HepG2 (cell line): ENCODE results near the gene GFER. TPM values are rescaled to one million over a fixed set of nuclear protein-coding genes. Genes with fewer than 3 reads are reported as not detected.

ENCODE experiments used
- CEBPG ChIP-seq: IDR thresholded peaks from 2 replicates; pipeline ENCODE4 v1.6.1; 2016
- IKZF1 ChIP-seq: fragments of 450-650 bp; IDR thresholded peaks from 2 replicates; pipeline ENCODE4 v1.7.1; 2016
- JARID2 ChIP-seq: sonication (generic); formaldehyde crosslinking; IDR thresholded peaks from 2 replicates; pipeline ENCODE4 v1.8.1; 2023; ENCODE audit warnings: missing genetic modification reagents, inconsistent platforms; ENCODE audit not compliant: insufficient replicate concordance
- MTF1 ChIP-seq: sonication (generic); formaldehyde crosslinking; IDR thresholded peaks from 2 replicates; pipeline ENCODE4 v1.5.0; 2020; ENCODE audit warnings: missing genetic modification reagents
- NAIF1 ChIP-seq: sonication (generic); formaldehyde crosslinking; IDR thresholded peaks from 2 replicates; pipeline ENCODE4 v1.5.0; 2020; ENCODE audit warnings: mild to moderate bottlenecking, missing genetic modification reagents, borderline replicate concordance
- NRL ChIP-seq: sonication (generic); formaldehyde crosslinking; IDR thresholded peaks from 2 replicates; pipeline ENCODE4 v1.5.0; 2020; ENCODE audit warnings: missing genetic modification reagents, mild to moderate bottlenecking, moderate library complexity, borderline replicate concordance
- ONECUT2 ChIP-seq: sonication (generic); formaldehyde crosslinking; IDR thresholded peaks from 2 replicates; pipeline ENCODE4 v1.4.0; 2020; ENCODE audit warnings: missing genetic modification reagents
- PHB2 ChIP-seq: fragments of 450-650 bp; IDR thresholded peaks from 2 replicates; pipeline ENCODE4 v1.6.1; 2018; ENCODE audit not compliant: partially characterized antibody
- SMAD9 ChIP-seq: sonication (generic); formaldehyde crosslinking; IDR thresholded peaks from 2 replicates; pipeline ENCODE4 v1.5.1; 2020; ENCODE audit warnings: mild to moderate bottlenecking, missing genetic modification reagents
- U2AF1 ChIP-seq: fragments of 200-400 bp; formaldehyde crosslinking; optimal IDR thresholded peaks from 2 replicates; pipeline ENCODE3; 2017; ENCODE audit warnings: mild to moderate bottlenecking, low read depth, low read length
- YEATS2 ChIP-seq: sonication (generic); formaldehyde crosslinking; IDR thresholded peaks from 2 replicates; pipeline ENCODE4 v1.4.0; 2020; ENCODE audit warnings: missing genetic modification reagents, borderline replicate concordance
- ZBTB21 ChIP-seq: sonication (generic); formaldehyde crosslinking; IDR thresholded peaks from 2 replicates; pipeline ENCODE4 v1.4.0; 2020; ENCODE audit warnings: missing genetic modification reagents
- ZFAT ChIP-seq: sonication (generic); formaldehyde crosslinking; conservative IDR thresholded peaks from 2 replicates; pipeline ENCODE4 v1.8.1; 2023; ENCODE audit warnings: missing genetic modification reagents, inconsistent platforms
- ZNF776 ChIP-seq: sonication (generic); formaldehyde crosslinking; IDR thresholded peaks from 2 replicates; pipeline ENCODE4 v1.4.0; 2020; ENCODE audit warnings: mild to moderate bottlenecking, missing genetic modification reagents
- ZNF777 ChIP-seq: sonication (generic); formaldehyde crosslinking; IDR thresholded peaks from 2 replicates; pipeline ENCODE4 v1.4.0; 2020; ENCODE audit warnings: missing genetic modification reagents
- polyA plus RNA-seq, 8 experiments: library from polyadenylated mRNA; depleted of rRNA in 3 of 8; stranded (reverse) in 7 of 8; unstranded in 1 of 8; fragments of >200 nt; fragmentation: Illumina TruSeq in 4 of 8; extraction: Trizol in 4 of 8; gene quantifications; 2 replicates each; pipeline versions ENCODE4 v1.2.1 to v1.2.3, GENCODE V29; 2011 to 2016; ENCODE audit warnings: low read depth in 4 of 8, missing spikeins in 1 of 8, mixed read lengths in 1 of 8; ENCODE audit not compliant: insufficient read depth in 1 of 8
- total RNA-seq, 5 experiments: library from RNA; depleted of rRNA; stranded (reverse); fragments of >200 nt; fragmentation: Illumina TruSeq; extraction: Trizol; gene quantifications; 2 replicates each; pipeline ENCODE4 v1.2.3, GENCODE V29; 2016; ENCODE audit warnings: low read depth in 1 of 5
- TF ChIP-seq, protein P1 (sequence below): sonication (generic); formaldehyde crosslinking; conservative IDR thresholded peaks from 2 replicates; pipeline ENCODE4 v1.8.0; 2022; ENCODE audit warnings: missing genetic modification reagents
- TF ChIP-seq, protein P2 (sequence below): IDR thresholded peaks from 2 replicates; pipeline ENCODE4 v1.6.1; 2016; ENCODE audit warnings: missing biosample characterization, missing genetic modification reagents, low read depth
- TF ChIP-seq, protein P3 (sequence below): sonication (generic); IDR thresholded peaks from 2 replicates; pipeline ENCODE4 v1.6.1; 2016; ENCODE audit warnings: low read depth, borderline replicate concordance
- TF ChIP-seq, protein P4 (sequence below): sonication (generic); formaldehyde crosslinking; IDR thresholded peaks from 2 replicates; pipeline ENCODE4 v1.5.0; 2020; ENCODE audit warnings: mild to moderate bottlenecking, missing genetic modification reagents, moderate library complexity
- TF ChIP-seq, protein P5 (sequence below): sonication (generic); formaldehyde crosslinking; conservative IDR thresholded peaks from 2 replicates; pipeline ENCODE4 v1.8.0; 2022; ENCODE audit warnings: low read depth, missing genetic modification reagents
- TF ChIP-seq, protein P6 (sequence below): sonication (generic); formaldehyde crosslinking; IDR thresholded peaks from 2 replicates; pipeline ENCODE4 v1.4.0; 2020; ENCODE audit warnings: mild to moderate bottlenecking, missing genetic modification reagents

Gene GFER
- total and polyA plus RNA-seq, 2 of the 13 experiments (the other 11 are each of a cell fraction or from before 2014, with no cell fraction given): 28.6 to 71.7 TPM

DNA sequence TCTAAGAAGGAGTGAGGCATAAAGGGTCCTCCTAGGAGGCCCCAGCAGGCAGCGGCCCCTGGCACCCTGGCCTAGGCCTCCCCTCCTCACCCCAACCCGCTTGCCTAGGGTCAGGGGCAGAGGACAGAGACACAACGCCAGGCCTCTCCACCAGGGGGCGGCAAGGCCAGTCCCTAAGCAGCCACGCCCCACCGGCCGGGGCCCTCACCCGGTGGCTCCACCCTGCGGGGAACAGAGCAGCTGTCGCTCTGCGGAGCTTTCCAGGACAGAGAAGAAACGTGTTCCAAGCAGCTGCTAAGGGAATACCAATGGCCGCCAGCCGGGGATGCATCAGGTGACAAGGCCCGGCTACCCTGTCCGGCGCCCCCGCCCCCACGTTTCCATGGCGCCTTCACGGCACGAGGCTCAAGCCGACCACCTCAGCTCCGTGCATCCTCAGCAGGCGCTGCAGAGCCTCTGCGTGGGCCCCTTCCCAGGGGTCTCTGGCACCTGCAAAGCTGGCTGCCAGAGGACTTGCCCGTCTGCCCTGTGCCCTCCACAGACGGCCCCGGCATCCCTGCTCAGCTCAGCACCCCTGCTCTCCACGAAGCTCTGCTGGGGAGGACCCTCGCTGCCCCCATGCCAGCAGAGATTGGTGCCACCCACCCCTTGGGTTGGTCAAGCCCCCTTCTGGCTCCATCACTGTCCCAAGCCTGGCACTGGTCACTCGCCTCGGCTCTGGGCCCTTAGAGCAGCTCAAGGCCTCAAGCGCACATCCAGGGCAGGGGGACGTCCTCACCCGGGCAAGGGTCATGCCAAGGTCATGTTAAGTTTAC lies 20.0 kb downstream of the GFER start (continued):
- TF ChIP-seq, protein P1, sequence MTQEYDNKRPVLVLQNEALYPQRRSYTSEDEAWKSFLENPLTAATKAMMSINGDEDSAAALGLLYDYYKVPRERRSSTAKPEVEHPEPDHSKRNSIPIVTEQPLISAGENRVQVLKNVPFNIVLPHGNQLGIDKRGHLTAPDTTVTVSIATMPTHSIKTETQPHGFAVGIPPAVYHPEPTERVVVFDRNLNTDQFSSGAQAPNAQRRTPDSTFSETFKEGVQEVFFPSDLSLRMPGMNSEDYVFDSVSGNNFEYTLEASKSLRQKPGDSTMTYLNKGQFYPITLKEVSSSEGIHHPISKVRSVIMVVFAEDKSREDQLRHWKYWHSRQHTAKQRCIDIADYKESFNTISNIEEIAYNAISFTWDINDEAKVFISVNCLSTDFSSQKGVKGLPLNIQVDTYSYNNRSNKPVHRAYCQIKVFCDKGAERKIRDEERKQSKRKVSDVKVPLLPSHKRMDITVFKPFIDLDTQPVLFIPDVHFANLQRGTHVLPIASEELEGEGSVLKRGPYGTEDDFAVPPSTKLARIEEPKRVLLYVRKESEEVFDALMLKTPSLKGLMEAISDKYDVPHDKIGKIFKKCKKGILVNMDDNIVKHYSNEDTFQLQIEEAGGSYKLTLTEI (CRISPR knock-in tag): no peak
- TF ChIP-seq NRL (CRISPR knock-in tag): no peak; the same call in 1 of the 2 replicates
- no peak for TF ChIP-seq ZNF776 (CRISPR knock-in tag)
- TF ChIP-seq YEATS2 (CRISPR knock-in tag): peak; percentile 64; the same call in 1 of the 2 replicates
- TF ChIP-seq ONECUT2 (CRISPR knock-in tag): peak; percentile 23; the same call in 1 of the 2 replicates
- no peak for TF ChIP-seq U2AF1
- no peak for TF ChIP-seq MTF1
- TF ChIP-seq ZNF777 (CRISPR knock-in tag): no peak
- TF ChIP-seq CEBPG (CRISPR knock-in tag): no peak
- no peak for TF ChIP-seq JARID2
- no peak for TF ChIP-seq ZFAT (CRISPR knock-in tag)
- TF ChIP-seq SMAD9: no peak
- TF ChIP-seq, protein P2, sequence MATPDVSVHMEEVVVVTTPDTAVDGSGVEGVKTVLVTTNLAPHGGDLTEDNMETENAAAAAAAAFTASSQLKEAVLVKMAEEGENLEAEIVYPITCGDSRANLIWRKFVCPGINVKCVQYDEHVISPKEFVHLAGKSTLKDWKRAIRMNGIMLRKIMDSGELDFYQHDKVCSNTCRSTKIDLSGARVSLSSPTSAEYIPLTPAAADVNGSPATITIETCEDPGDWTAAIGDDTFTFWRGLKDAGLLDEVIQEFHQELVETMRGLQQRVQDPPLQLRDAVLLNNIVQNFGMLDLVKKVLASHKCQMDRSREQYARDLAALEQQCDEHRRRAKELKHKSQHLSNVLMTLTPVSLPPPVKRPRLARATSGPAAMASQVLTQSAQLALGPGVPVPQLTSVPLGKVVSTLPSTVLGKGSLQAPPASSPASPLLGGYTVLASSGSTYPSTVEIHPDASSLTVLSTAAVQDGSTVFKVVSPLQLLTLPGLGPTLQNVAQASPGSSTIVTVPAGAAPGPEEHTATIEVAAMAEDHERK (CRISPR knock-in tag): no peak
- no peak for TF ChIP-seq IKZF1
- no peak for TF ChIP-seq PHB2
- TF ChIP-seq NAIF1 (CRISPR knock-in tag): no peak
- TF ChIP-seq, protein P3, sequence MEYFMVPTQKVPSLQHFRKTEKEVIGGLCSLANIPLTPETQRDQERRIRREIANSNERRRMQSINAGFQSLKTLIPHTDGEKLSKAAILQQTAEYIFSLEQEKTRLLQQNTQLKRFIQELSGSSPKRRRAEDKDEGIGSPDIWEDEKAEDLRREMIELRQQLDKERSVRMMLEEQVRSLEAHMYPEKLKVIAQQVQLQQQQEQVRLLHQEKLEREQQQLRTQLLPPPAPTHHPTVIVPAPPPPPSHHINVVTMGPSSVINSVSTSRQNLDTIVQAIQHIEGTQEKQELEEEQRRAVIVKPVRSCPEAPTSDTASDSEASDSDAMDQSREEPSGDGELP: peak; percentile 91
- TF ChIP-seq, protein P4, sequence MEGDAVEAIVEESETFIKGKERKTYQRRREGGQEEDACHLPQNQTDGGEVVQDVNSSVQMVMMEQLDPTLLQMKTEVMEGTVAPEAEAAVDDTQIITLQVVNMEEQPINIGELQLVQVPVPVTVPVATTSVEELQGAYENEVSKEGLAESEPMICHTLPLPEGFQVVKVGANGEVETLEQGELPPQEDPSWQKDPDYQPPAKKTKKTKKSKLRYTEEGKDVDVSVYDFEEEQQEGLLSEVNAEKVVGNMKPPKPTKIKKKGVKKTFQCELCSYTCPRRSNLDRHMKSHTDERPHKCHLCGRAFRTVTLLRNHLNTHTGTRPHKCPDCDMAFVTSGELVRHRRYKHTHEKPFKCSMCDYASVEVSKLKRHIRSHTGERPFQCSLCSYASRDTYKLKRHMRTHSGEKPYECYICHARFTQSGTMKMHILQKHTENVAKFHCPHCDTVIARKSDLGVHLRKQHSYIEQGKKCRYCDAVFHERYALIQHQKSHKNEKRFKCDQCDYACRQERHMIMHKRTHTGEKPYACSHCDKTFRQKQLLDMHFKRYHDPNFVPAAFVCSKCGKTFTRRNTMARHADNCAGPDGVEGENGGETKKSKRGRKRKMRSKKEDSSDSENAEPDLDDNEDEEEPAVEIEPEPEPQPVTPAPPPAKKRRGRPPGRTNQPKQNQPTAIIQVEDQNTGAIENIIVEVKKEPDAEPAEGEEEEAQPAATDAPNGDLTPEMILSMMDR (CRISPR knock-in tag): peak; percentile 96
- TF ChIP-seq, protein P5, sequence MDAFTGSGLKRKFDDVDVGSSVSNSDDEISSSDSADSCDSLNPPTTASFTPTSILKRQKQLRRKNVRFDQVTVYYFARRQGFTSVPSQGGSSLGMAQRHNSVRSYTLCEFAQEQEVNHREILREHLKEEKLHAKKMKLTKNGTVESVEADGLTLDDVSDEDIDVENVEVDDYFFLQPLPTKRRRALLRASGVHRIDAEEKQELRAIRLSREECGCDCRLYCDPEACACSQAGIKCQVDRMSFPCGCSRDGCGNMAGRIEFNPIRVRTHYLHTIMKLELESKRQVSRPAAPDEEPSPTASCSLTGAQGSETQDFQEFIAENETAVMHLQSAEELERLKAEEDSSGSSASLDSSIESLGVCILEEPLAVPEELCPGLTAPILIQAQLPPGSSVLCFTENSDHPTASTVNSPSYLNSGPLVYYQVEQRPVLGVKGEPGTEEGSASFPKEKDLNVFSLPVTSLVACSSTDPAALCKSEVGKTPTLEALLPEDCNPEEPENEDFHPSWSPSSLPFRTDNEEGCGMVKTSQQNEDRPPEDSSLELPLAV (CRISPR knock-in tag): no peak
- TF ChIP-seq ZBTB21 (CRISPR knock-in tag): no peak
- TF ChIP-seq, protein P6, sequence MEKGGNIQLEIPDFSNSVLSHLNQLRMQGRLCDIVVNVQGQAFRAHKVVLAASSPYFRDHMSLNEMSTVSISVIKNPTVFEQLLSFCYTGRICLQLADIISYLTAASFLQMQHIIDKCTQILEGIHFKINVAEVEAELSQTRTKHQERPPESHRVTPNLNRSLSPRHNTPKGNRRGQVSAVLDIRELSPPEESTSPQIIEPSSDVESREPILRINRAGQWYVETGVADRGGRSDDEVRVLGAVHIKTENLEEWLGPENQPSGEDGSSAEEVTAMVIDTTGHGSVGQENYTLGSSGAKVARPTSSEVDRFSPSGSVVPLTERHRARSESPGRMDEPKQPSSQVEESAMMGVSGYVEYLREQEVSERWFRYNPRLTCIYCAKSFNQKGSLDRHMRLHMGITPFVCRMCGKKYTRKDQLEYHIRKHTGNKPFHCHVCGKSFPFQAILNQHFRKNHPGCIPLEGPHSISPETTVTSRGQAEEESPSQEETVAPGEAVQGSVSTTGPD: no peak
